Measurements from ENCODE around the gene PAF1.
"Not testable (repeated sequence)": the region's sequence is repeated elsewhere in the genome, so short reads cannot be mapped to it uniquely, and the experiment has no call there.

- not testable (repeated sequence) for TF ChIP-seq EZH2 (IDR thresholded peaks at IDR 0.05; ENCODE audit: borderline replicate concordance, low read depth, low read length, severe bottlenecking); POLR2AphosphoS5 (IDR thresholded peaks at IDR 0.05; ENCODE audit: insufficient read depth, low read depth, low read length); POLR2A (IDR thresholded peaks at IDR 0.05; ENCODE audit: low read depth, low read length); CTCF (IDR thresholded peaks at IDR 0.05; ENCODE audit: extremely low read depth in 1 of 2, insufficient read depth in 1 of 2, low read depth in 1 of 2, low read length in 2 of 2)
These were observed 11.5 kb downstream of the PAF1 start for GRCh38 chr19:39379366-39379765.

Data from endothelial cell of umbilical vein (primary cell).